OCI-LY1 (cell line): ENCODE data around the gene WNT9A.

Experiments
- EZH2 ChIP-seq: fragments of 200-600 bp; sonication (generic), shearing (Covaris generic); IDR thresholded peaks from 2 replicates; pipeline ENCODE4 v1.8.0; 2017; ENCODE audit warnings: borderline replicate concordance, mixed run types, mild to moderate bottlenecking, antibody characterized with exemption, low read length, moderate library complexity, mixed read lengths
- TF ChIP-seq, protein P1 (sequence below): fragments of 200-600 bp; sonication (generic), shearing (Covaris generic); IDR thresholded peaks from 2 replicates; pipeline ENCODE4 v1.5.1; 2017; ENCODE audit warnings: mild to moderate bottlenecking, antibody characterized with exemption, low read length, moderate library complexity, mixed read lengths

DNA sequence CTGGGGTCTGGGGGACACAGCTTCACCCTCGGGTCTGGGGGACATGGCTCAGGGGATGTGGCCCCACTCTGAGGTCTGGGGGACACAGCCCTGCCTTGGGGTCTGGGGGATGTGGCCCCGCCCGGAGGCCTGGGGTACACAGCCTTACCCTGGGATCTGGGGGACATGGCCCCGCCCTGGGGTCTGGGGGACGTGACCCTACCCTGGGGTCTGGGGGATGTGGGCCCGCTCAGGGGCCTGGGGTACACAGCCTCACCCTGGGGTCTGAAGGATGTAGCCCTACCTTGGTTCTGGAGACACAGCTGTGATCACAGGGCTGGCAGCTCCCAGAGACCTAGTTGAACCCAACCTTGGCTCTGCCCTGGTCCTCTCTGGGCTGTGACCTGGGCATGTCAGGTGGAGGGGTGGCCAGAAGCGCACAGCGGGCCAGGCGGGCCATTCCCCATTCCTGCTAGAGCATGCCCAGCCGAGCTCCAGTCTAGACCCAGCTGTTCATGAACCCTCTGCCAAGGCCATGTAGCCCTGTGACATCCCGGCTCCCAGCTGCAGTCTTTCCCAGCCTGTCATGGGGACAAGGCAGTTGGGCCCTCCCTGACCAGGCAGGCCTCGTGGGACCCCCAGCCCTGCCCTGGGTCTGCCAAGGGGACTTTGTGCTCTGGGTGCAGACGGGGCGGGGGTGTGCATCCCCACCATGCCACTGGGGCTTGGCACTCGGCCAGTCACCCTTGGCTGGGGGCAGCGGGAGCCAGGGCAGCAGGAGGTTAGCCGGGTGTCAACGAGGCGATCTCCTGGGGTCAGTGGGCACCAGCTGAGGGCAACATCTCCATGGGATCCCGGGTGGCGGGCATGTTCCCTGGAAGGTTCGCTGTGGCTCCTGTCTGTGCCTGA is 43.9 kb downstream of the WNT9A start:
- TF ChIP-seq EZH2 = no peak
- TF ChIP-seq, protein P1, sequence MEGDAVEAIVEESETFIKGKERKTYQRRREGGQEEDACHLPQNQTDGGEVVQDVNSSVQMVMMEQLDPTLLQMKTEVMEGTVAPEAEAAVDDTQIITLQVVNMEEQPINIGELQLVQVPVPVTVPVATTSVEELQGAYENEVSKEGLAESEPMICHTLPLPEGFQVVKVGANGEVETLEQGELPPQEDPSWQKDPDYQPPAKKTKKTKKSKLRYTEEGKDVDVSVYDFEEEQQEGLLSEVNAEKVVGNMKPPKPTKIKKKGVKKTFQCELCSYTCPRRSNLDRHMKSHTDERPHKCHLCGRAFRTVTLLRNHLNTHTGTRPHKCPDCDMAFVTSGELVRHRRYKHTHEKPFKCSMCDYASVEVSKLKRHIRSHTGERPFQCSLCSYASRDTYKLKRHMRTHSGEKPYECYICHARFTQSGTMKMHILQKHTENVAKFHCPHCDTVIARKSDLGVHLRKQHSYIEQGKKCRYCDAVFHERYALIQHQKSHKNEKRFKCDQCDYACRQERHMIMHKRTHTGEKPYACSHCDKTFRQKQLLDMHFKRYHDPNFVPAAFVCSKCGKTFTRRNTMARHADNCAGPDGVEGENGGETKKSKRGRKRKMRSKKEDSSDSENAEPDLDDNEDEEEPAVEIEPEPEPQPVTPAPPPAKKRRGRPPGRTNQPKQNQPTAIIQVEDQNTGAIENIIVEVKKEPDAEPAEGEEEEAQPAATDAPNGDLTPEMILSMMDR = no peak
